Endothelial cell (in vitro differentiated cells): ENCODE data around the gene BST1. TPM values are rescaled to one million over a fixed set of nuclear protein-coding genes. Genes with fewer than 3 reads are reported as not detected.

Source experiments
- DNase-seq: peaks from one replicate; pipeline ENCODE4 v3.0.0; 2021; ENCODE audit warnings: low spot score
- H3K27ac Mint-ChIP-seq: one replicate; pipeline ENCODE4 v1.8.0; 2021; ENCODE audit warnings: mixed read lengths, inconsistent platforms; ENCODE audit not compliant: unreplicated experiment
- H3K27me3 Mint-ChIP-seq: one replicate; pipeline ENCODE4 v1.8.0; 2021; ENCODE audit warnings: mild to moderate bottlenecking, moderate library complexity, mixed read lengths, inconsistent platforms; ENCODE audit not compliant: unreplicated experiment
- H3K36me3 Mint-ChIP-seq: one replicate; pipeline ENCODE4 v1.8.0; 2021; ENCODE audit warnings: mild to moderate bottlenecking, low read depth, mixed read lengths, inconsistent platforms; ENCODE audit not compliant: unreplicated experiment
- H3K4me1 Mint-ChIP-seq: one replicate; pipeline ENCODE4 v1.8.0; 2021; ENCODE audit warnings: mild to moderate bottlenecking, mixed read lengths, inconsistent platforms; ENCODE audit not compliant: unreplicated experiment
- H3K4me3 Mint-ChIP-seq: one replicate; pipeline ENCODE4 v1.8.0; 2021; ENCODE audit warnings: mild to moderate bottlenecking, mixed read lengths, inconsistent platforms; ENCODE audit not compliant: unreplicated experiment
- H3K9me3 Mint-ChIP-seq: one replicate; pipeline ENCODE4 v1.8.0; 2021; ENCODE audit warnings: mixed read lengths, inconsistent platforms; ENCODE audit not compliant: unreplicated experiment
- total RNA-seq: library from RNA; stranded (reverse); fragmentation: NEBNext Ultra II Directional; extraction: Animal tissue kit (Norgen Biotek cat#: 25700); gene quantifications from one replicate; pipeline ENCODE4 v1.2.1, GENCODE V29; 2021; ENCODE audit not compliant: unreplicated experiment
- TF ChIP-seq, protein P1 (sequence below): fragments of 200-600 bp; sonication (generic); IDR thresholded peaks from one replicate; pipeline ENCODE4 v1.5.0; 2021; ENCODE audit warnings: antibody characterized with exemption; ENCODE audit not compliant: unreplicated experiment

BST1 gene
- total RNA-seq, 1 donor from 2014 or later, result 12.6 TPM

DNA sequence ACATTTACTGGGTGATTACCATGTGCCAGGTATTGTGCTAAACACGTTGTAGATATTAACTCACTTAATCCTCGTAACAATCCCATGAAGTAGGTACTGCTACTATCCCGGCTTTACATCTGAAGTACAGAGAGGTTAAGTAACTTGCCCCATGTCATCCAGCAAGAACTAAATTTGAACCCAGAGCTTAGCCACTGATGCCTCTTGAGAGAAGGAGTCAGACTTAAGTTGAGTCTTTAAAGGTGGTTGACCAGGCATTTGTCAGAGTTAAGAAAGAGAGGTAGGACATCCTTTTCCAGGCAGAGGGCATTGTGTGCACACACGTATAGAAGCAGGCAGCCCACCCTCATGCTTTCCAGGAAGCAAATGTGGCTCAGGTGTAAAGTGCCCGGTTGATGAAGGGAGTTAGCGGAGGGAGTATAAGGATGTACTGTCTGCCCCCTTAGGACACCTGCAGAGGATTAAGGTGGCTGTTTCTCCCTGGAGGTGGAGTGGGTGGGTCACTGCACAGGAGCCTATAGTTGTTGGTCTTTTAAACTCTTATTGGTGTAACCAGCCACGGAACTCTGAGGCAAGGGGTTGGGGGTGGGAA lies 74.9 kb downstream of the BST1 start:
- TF ChIP-seq, protein P1, sequence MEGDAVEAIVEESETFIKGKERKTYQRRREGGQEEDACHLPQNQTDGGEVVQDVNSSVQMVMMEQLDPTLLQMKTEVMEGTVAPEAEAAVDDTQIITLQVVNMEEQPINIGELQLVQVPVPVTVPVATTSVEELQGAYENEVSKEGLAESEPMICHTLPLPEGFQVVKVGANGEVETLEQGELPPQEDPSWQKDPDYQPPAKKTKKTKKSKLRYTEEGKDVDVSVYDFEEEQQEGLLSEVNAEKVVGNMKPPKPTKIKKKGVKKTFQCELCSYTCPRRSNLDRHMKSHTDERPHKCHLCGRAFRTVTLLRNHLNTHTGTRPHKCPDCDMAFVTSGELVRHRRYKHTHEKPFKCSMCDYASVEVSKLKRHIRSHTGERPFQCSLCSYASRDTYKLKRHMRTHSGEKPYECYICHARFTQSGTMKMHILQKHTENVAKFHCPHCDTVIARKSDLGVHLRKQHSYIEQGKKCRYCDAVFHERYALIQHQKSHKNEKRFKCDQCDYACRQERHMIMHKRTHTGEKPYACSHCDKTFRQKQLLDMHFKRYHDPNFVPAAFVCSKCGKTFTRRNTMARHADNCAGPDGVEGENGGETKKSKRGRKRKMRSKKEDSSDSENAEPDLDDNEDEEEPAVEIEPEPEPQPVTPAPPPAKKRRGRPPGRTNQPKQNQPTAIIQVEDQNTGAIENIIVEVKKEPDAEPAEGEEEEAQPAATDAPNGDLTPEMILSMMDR, result no peak
- Mint-ChIP-seq H3K4me1 (peaks cover 5% of the 10 kb centered on the region), H3K36me3 (no peaks in the 10 kb centered on the region), H3K27me3 (peaks cover 13% of the 10 kb centered on the region), H3K4me3 (no peak overlapping the region), H3K27ac (no peak overlapping the region), H3K9me3 (no peaks in the 10 kb centered on the region)
- no peak for DNase-seq

DNA sequence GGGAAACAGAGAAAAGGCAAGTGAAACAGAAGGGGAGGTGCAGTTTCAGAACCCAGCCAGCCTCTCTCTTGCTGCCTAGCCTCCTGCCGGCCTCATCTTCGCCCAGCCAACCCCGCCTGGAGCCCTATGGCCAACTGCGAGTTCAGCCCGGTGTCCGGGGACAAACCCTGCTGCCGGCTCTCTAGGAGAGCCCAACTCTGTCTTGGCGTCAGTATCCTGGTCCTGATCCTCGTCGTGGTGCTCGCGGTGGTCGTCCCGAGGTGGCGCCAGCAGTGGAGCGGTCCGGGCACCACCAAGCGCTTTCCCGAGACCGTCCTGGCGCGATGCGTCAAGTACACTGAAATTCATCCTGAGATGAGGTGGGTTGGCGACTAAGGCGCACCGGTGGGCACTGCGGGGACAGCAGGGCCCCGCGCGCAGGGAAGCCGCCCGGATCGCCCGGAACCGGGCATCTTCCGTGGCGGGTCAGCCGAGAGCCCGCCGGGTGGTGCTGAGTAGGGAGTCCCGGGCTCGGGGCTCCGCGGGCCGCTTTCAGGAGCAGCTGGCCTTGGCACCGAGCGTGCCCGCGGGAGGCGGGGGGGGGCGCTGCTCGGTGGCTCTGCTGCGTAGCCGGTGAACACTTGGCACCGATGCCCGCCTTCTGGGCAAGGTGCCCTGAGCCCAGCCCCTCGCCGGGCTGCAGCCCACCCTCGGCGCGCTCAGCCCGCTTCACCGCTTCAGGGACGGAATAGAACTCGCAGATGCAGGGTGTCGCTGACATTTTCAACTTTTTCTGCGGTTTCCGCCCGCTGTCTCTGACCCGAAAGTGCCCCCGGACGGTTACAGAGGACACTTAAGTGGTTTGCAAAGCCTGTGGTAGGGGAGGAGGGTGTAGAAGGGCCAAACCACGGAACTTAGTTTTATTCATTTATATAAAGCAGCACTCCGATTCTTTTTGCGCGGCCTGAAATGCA lies 75.7 kb downstream of the BST1 start, which contains the start of gene CD38:
CD38 (plus strand) TSS at position 40 of the 953 bp plus-strand sequence; CDS start at position 127, 87 bp downstream.
- H3K4me1 Mint-ChIP-seq, result peaks cover 5% of the 10 kb centered on the region
- no peak within 1 kb of the TSS for H3K27ac Mint-ChIP-seq
- peak within 1 kb of the TSS; percentile 83 for H3K4me3 Mint-ChIP-seq
- H3K9me3 Mint-ChIP-seq, result no peaks in the 10 kb centered on the region
- DNase-seq, result peak; percentile 24
- peaks cover 13% of the 10 kb centered on the region for H3K27me3 Mint-ChIP-seq
- no peaks in the 10 kb centered on the region for H3K36me3 Mint-ChIP-seq
- TF ChIP-seq, protein P1, result no peak

DNA sequence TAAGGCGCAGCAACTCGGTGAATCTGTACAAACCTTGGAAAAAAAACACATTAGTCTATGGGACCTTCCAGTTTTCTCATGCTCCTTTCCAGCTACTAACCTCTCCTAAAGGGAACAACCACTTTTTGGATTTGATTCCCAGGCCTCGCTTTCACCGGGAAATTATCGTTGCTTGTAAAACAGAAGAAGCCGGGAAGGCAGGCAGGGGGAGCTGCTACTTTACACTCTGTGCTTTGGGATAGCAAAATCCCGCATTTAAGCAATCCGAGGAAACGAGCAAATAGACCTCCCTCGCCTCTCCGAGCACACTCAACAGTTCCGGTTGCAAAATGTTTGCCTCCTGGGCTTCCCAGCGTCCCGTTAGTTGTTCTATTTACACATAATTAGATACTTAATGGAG lies 76.4 kb downstream of the BST1 start:
- Mint-ChIP-seq H3K36me3 (no peaks in the 10 kb centered on the region), H3K4me3 (peak overlapping the region; percentile 83), H3K9me3 (no peaks in the 10 kb centered on the region), H3K4me1 (peaks cover 5% of the 10 kb centered on the region), H3K27ac (no peak overlapping the region), H3K27me3 (peaks cover 9% of the 10 kb centered on the region)
- TF ChIP-seq, protein P1, result no peak
- DNase-seq, result peak; percentile 30

DNA sequence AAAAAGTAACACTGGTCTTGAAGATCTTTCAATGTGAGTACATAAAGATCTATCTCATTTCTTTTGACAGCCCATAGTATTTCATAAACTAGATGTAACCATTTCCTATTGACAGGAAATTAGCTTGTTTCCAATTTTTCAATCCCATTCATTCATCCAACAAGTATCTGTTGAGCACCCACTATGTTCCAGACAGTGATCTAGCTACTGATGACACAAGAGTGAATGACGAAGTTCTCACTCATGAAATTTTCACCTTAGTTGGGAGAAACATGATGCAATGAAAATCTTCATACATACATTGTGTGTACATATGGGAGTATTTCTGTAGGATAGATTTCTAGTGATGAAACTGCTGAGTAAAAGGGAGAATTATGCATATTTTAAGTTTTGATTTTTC lies 76.9 kb downstream of the BST1 start:
- DNase-seq, result no peak
- peak overlapping the region; percentile 83 for H3K4me3 Mint-ChIP-seq
- peaks cover 9% of the 10 kb centered on the region for H3K27me3 Mint-ChIP-seq
- H3K9me3 Mint-ChIP-seq, result no peaks in the 10 kb centered on the region
- peaks cover 5% of the 10 kb centered on the region for H3K4me1 Mint-ChIP-seq
- TF ChIP-seq, protein P1, result no peak
- H3K36me3 Mint-ChIP-seq, result no peaks in the 10 kb centered on the region
- H3K27ac Mint-ChIP-seq, result no peak overlapping the region
